OCI-LY7 (cell line): ENCODE data around the gene MARCHF2.

Experiments used
- CTCF ChIP-seq: fragments of 200-600 bp; sonication (generic); conservative IDR thresholded peaks from 2 replicates; pipeline ENCODE4 v1.5.1; 2014; ENCODE audit warnings: mild to moderate bottlenecking, antibody characterized with exemption, low read length, moderate library complexity, mixed read lengths
- EZH2phosphoT487 ChIP-seq: fragments of 200-600 bp; sonication (generic); IDR thresholded peaks from 2 replicates; pipeline ENCODE4 v1.6.1; 2018; ENCODE audit warnings: low read depth, borderline replicate concordance, mild to moderate bottlenecking, mixed run types, antibody characterized with exemption, low read length, moderate library complexity, mixed read lengths

GRCh38 chr19:8468761-8469373 is 55.8 kb downstream of the MARCHF2 start:
- TF ChIP-seq CTCF (no peak), EZH2phosphoT487 (no peak)
